Hippocampal formation (tissue), 2 donors: ENCODE measurements around the gene PRKN.

Source experiments
- DNase-seq, 2 donors: peaks; one replicate each; lab custom pipeline; 2025; lab: John Stamatoyannopoulos, UW

Gene PRKN

GRCh38 chr6:162244031-162244430 lies 483.5 kb downstream of the PRKN start:
- no peak for DNase-seq

- DNase-seq = no peak
These were observed 484.7 kb downstream of the PRKN start for GRCh38 chr6:162242915-162243314.

- DNase-seq = no peak
These were observed 488.2 kb downstream of the PRKN start for GRCh38 chr6:162239330-162239729.

- no peak for DNase-seq
These were observed 488.9 kb downstream of the PRKN start for GRCh38 chr6:162238675-162239074.

GRCh38 chr6:162237331-162237730 lies 490.2 kb downstream of the PRKN start:
- no peak for DNase-seq

- no peak for DNase-seq
These were observed 492.9 kb downstream of the PRKN start for GRCh38 chr6:162234631-162235030.

GRCh38 chr6:162230147-162230752 lies 497.3 kb downstream of the PRKN start:
- DNase-seq = no peak

GRCh38 chr6:162229093-162229492 lies 498.5 kb downstream of the PRKN start:
- peak in 1 of 2 donors; percentile 3 for DNase-seq

GRCh38 chr6:162226803-162227202 lies 500.8 kb downstream of the PRKN start:
- no peak for DNase-seq

- no peak for DNase-seq
These were observed 505.0 kb downstream of the PRKN start for GRCh38 chr6:162222521-162222920.

GRCh38 chr6:162220876-162221275 lies 506.7 kb downstream of the PRKN start:
- DNase-seq = no peak

- no peak for DNase-seq
These were observed 508.3 kb downstream of the PRKN start for GRCh38 chr6:162219266-162219665.

- DNase-seq = no peak
These were observed 509.6 kb downstream of the PRKN start for GRCh38 chr6:162217811-162218493.

- no peak for DNase-seq
These were observed 510.5 kb downstream of the PRKN start for GRCh38 chr6:162217058-162217457.

- no peak for DNase-seq
These were observed 515.8 kb downstream of the PRKN start for GRCh38 chr6:162211777-162212176.

GRCh38 chr6:162211022-162211421 lies 516.5 kb downstream of the PRKN start:
- no peak for DNase-seq

- DNase-seq = no peak
These were observed 524.3 kb downstream of the PRKN start for GRCh38 chr6:162203287-162203686.

GRCh38 chr6:162200945-162201690 lies 526.4 kb downstream of the PRKN start:
- DNase-seq = no peak

GRCh38 chr6:162200041-162200440 lies 527.5 kb downstream of the PRKN start:
- no peak for DNase-seq

- DNase-seq = no peak
These were observed 528.6 kb downstream of the PRKN start for GRCh38 chr6:162198925-162199324.

GRCh38 chr6:162198076-162198475 lies 529.5 kb downstream of the PRKN start:
- DNase-seq = no peak

GRCh38 chr6:162195441-162195840 lies 532.1 kb downstream of the PRKN start:
- no peak for DNase-seq

- DNase-seq = no peak
These were observed 536.6 kb downstream of the PRKN start for GRCh38 chr6:162190981-162191380.
